Kidney (tissue), 14 donors: ENCODE results near the gene INAFM2. TPM values are rescaled to one million over a fixed set of nuclear protein-coding genes. Genes with fewer than 3 reads are reported as not detected.

Experiments used
- DNase-seq, 5 donors: peaks; one replicate each; pipeline ENCODE4 v3.0.0-alpha.2; 2013 to 2020
- FAIRE-seq: peaks from 2 replicates; lab custom pipeline; 2012; peaks lifted over from hg19 to GRCh38; lab: Jason Lieb, UNC
- H3K27ac ChIP-seq, 2 donors: one replicate each; pipeline ENCODE4 v1.7.0; 2013; ENCODE audit warnings: low read depth in 2 of 2, low read length in 2 of 2, inconsistent platforms in 1 of 2
- H3K27me3 ChIP-seq: one replicate; pipeline ENCODE4 v1.7.1; 2013; ENCODE audit warnings: low read length, inconsistent platforms; ENCODE audit not compliant: control insufficient read depth, insufficient read depth
- H3K36me3 ChIP-seq, 3 donors: one replicate each; pipeline versions ENCODE4 v1.7.0 to v1.7.1; 2013; ENCODE audit warnings: low read length in 3 of 3, control low read depth in 1 of 3, inconsistent platforms in 1 of 3; ENCODE audit not compliant: insufficient read depth in 3 of 3, control insufficient read depth in 2 of 3
- H3K4me1 ChIP-seq, 3 donors: one replicate each; pipeline versions ENCODE4 v1.7.0 to v1.7.1; 2013; ENCODE audit warnings: low read length in 3 of 3, inconsistent platforms in 1 of 3, low read depth in 1 of 3; ENCODE audit not compliant: control insufficient read depth in 2 of 3, insufficient read depth in 2 of 3
- H3K4me3 ChIP-seq, 3 donors: one replicate each; pipeline versions ENCODE4 v1.7.0 to v1.8.1; 2013; ENCODE audit warnings: low read length in 3 of 3, control low read depth in 1 of 3, inconsistent platforms in 1 of 3
- H3K9ac ChIP-seq, 3 donors: one replicate each; pipeline versions ENCODE4 v1.7.0 to v1.7.1; 2013; ENCODE audit warnings: low read length in 3 of 3, control low read depth in 1 of 3, inconsistent platforms in 1 of 3
- H3K9me3 ChIP-seq, 3 donors: one replicate each; pipeline versions ENCODE4 v1.7.0 to v1.7.1; 2013; ENCODE audit warnings: low read length in 3 of 3, control low read depth in 1 of 3, inconsistent platforms in 1 of 3; ENCODE audit not compliant: control insufficient read depth in 2 of 3, insufficient read depth in 1 of 3
- intact Hi-C: fragments of 100-400 bp; cut with DNase I; formaldehyde crosslinking; loops from one replicate; pipeline ENCODE4 v1.11.1; 2022
- polyA plus RNA-seq: library from polyadenylated mRNA; stranded (reverse); fragments of 350-450 nt; fragmentation: Illumina TruSeq; extraction: RNeasy Lipid Tissue Mini Kit (QIAGEN cat#74804); gene quantifications from one replicate; pipeline ENCODE4 v1.2.3, GENCODE V29; 2014; ENCODE audit warnings: low read depth, low replicate concordance; ENCODE audit not compliant: insufficient read depth
- total RNA-seq: library from RNA; stranded (reverse); fragmentation: NEBNext Ultra II Directional; extraction: Animal tissue kit (Norgen Biotek cat#: 25700); gene quantifications from one replicate; pipeline ENCODE4 v1.2.1, GENCODE V29; 2021
- TF ChIP-seq, protein P1 (sequence below): IDR thresholded peaks from 3 replicates; pipeline ENCODE4 v1.5.1; 2012; ENCODE audit warnings: mild to moderate bottlenecking, moderate library complexity, borderline replicate concordance; ENCODE audit not compliant: insufficient read depth; ENCODE audit errors: extremely low read depth
- donor health status: control.
- donor health status: control.
- donor health status: control.
- donor health status: control.
- donor health status: control.
- donor health status: DM: yes; HTN: yes; CAD: no.
- donor health status: Normal renal cell carcinoma (clear cell type).

INAFM2 gene
- total and polyA plus RNA-seq, 2 donors from 2014 or later, result 14.7 to 21.6 TPM

DNA sequence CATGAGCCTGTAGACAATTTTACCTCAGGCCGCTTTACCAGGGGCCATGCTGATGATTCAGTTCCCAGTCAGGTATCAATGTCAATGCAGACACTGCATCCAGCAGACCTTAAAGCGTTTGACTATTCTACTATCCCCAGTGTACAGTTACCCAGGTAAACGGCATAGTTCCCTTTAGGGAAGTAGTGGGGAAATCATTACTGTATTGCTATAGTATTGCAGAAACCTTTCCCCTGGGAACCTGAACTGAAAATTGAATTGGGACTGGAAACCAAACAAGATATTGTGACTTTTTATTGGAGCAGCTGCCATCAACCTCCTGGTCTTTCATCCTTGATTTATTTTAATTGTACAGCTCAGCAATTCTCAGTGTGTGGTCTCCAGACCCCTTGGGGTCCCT, 6.6 kb upstream of the INAFM2 start:
- Histone ChIP-seq H3K9ac (no peak overlapping the region), H3K27me3 (no peaks in the 10 kb centered on the region), H3K4me3 (no peak overlapping the region), H3K4me1 (peaks cover 0 to 3% (median 0%) of the 10 kb centered on the region in 3 donors), H3K27ac (no peak overlapping the region), H3K36me3 (no peaks in the 10 kb centered on the region), H3K9me3 (no peaks in the 10 kb centered on the region)
- intact Hi-C loops, result no loop called here
- DNase-seq (no peak), FAIRE-seq (no peak)
- TF ChIP-seq, protein P1, sequence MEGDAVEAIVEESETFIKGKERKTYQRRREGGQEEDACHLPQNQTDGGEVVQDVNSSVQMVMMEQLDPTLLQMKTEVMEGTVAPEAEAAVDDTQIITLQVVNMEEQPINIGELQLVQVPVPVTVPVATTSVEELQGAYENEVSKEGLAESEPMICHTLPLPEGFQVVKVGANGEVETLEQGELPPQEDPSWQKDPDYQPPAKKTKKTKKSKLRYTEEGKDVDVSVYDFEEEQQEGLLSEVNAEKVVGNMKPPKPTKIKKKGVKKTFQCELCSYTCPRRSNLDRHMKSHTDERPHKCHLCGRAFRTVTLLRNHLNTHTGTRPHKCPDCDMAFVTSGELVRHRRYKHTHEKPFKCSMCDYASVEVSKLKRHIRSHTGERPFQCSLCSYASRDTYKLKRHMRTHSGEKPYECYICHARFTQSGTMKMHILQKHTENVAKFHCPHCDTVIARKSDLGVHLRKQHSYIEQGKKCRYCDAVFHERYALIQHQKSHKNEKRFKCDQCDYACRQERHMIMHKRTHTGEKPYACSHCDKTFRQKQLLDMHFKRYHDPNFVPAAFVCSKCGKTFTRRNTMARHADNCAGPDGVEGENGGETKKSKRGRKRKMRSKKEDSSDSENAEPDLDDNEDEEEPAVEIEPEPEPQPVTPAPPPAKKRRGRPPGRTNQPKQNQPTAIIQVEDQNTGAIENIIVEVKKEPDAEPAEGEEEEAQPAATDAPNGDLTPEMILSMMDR, result no peak

DNA sequence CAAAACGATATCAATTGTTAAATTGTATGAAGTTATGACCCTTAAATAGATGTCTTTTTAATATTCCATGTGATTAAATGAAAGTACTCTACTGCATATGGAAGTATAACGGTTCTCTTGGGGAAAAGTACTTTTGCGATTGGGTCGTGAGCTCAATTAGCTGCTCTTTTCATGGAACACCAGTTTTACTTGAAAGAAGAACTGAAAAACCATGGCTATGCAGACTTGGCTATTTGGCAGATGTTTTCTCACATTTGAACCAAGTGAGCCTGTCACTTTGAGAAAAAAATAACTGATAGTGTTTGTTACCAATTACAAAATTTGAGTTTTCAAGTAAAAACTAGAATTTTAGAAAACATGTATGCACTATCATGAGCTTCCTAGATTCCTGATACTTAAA, 5.9 kb upstream of the INAFM2 start:
- FAIRE-seq (no peak), DNase-seq (no peak)
- Histone ChIP-seq H3K4me3 (no peak overlapping the region), H3K9ac (no peak overlapping the region), H3K36me3 (no peaks in the 10 kb centered on the region), H3K9me3 (no peaks in the 10 kb centered on the region), H3K27ac (no peak overlapping the region), H3K4me1 (peaks cover 0 to 3% (median 0%) of the 10 kb centered on the region in 3 donors), H3K27me3 (no peaks in the 10 kb centered on the region)
- intact Hi-C loops, result no loop called here
- TF ChIP-seq, protein P1, result no peak

DNA sequence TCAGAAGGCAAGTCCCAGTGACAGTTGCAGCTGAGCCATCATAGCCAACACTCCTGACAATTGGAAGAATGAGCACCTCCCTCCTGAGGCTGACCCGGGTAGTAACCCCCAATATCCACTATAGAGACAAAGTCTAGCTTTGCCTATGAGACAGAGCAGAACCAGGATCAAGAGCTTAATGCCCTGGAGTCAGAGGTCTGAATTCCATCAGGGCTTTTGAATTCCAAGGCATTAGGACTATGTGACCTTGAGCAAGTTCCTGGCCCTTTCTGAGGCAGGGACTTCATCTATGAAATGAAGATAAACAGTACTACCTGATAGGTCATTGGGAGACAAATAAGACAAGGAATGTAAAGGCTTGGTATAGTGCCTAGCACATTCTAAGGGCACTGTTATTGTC, 3.1 kb upstream of the INAFM2 start:
- no peak for FAIRE-seq
- intact Hi-C loops, result no loop called here

More for the DNA sequence above, 3.1 kb upstream of the INAFM2 start:
- Histone ChIP-seq H3K27ac (no peak overlapping the region), H3K9me3 (no peaks in the 10 kb centered on the region), H3K9ac (no peak overlapping the region), H3K36me3 (no peaks in the 10 kb centered on the region), H3K4me1 (peaks cover 0 to 7% (median 0%) of the 10 kb centered on the region in 3 donors), H3K4me3 (no peak overlapping the region), H3K27me3 (no peaks in the 10 kb centered on the region)
- DNase-seq, result no peak
- TF ChIP-seq, protein P1, result no peak
